GM21576 (cell line): Measurements from ENCODE around the gene KBTBD12.

Source experiments
- ATAC-seq: cut with Tn5 transposase; IDR thresholded peaks from one replicate; pipeline ENCODE4 v1.9.1; 2021; ENCODE audit warnings: mild to moderate bottlenecking, moderate library complexity; ENCODE audit not compliant: unreplicated experiment

KBTBD12 gene

DNA sequence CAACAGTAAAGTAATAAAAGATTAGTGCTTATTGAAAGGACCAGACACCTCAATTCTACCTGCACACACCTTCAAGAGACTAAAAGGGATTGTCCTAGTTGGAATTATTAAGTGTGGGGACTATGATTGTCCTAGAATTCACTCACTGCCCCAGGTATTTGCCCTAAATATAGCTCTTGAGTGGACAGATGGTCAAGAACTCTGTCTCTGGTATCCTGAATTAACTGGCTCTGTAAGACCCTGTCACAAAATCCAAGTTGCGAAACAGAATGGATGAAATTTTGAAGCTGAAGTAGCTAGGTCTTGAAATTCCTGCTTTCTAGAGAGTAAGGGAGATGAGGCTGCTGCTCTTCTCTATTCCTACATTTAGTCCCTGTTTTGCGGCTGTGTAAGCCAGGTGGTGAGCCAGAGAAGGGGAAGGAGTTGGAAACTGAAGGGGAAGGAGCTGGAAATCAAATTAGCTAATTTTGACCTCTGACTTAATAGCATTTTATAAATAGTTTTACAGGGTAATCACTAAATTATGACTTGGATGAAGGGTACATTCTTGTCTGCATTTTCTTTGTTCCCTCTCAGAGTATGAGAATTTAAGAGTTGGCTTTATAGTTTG lies 34.5 kb downstream of the KBTBD12 start:
- no peak for ATAC-seq

DNA sequence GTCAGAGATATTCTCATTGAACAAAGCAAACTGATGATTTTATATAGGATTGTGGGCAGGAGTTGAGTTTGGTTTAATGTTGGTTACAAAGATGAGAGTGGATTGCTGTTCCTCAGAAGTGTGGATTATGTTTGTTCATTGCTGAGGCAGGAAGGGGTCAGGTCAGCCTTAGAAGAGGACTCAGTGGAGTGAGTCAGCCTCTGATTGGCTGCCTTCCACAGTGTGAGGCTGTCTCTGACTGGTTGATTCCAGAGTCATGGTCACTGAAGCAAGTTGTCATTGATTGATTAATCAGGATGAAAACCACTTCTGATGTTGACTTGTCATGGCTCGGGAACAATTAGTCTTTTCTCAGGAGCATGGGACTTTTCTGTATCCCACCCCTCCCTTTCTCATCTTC lies 36.2 kb downstream of the KBTBD12 start:
- ATAC-seq, result no peak

DNA sequence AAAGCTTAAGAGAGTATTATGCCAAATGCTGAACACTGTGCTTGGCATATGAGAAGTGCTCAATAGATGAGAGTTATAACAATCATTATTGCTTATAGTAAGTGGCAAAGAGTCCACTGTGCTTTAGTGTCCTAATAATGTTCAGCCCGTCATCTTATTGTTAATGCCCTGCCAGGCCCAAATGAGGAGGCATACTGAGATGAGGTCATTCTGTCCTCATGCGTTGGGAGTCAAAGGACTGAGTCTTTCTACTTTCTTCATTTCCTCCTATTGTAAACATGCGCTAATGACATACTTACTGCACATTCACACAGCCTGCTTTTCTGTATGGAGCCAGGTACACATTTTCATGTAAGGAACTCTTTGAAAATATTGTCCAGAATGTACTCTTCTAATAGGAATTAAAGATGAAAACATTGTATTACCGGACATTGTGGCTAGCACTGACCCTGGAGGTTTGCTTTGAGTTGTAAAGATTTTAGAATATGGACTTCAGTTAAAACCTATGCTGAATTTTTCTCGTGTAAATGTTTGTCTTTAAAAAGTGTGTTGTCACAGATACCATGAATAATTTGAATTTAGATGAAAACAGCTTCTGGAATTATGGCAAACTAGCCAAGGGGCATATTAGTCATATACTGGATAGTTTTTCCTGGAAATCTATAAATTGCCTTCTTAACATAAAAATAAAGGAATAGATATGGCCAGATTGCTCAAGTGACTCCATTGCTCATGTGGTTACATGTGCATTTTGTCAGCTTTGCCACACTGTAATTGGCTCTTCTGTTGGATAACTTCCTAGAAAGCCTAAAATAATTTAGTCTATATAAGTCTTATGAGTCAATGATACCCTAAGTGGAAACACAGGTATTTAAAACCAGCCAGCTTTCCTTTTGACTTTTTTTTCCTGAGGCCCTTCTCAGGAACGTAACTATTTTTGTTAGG lies 38.3 kb downstream of the KBTBD12 start:
- no peak for ATAC-seq

DNA sequence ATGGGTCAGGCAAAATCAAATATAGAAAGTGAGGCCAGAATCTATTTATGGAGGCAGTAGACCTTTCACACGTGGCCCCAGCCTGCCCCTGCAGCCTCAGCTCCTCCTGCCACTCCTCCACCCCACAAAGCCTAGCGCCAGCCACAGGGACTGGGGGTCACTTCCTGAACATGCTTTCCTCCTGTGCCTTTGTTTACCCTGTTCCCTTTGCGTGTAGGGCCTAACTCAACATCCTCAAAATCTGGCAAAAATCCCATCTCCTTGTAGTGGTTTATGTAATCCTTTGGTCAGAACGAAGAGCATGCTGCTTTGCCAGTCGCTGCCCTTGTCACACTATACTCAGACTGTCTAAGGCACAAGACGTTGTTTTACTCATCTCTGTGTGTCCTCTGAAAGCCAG lies 39.6 kb downstream of the KBTBD12 start:
- no peak for ATAC-seq

DNA sequence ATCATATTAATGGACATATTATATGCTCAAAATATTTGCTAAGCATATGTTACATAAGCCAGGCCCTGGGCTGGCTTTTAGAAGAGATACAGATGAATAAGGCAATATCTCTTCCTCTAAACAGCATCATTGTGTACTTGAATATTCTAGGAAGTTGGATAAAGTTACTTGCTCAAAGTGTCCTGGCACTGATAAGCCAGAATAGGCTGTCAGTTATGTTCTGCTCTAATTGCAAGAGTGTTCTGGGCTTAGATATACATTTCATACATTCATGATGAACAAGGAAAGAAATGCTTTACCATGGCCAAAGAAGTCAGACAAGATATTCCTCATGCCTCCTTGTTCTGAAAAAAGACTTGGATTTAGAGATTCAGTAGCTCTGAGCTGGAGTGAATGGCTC lies 40.7 kb downstream of the KBTBD12 start:
- no peak for ATAC-seq

DNA sequence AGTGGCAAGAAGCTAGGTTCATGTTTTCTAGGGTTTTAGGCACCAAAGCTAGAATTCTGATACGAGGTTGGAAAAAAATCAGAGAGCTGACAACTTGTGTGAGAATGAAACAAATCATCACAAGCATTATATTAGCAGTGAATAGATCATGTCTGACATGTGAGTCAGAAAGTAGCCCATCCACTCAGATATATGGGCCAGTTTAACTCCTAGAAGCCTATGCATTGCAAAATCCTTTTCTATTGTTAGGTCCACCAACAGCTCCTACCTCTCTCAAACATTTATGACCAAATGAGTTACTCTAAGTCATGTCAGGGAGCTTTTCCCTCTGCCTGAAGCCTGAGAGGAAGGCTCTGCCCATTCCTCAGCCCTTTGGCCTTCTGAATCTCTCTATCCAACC lies 44.0 kb downstream of the KBTBD12 start:
- ATAC-seq, result no peak

DNA sequence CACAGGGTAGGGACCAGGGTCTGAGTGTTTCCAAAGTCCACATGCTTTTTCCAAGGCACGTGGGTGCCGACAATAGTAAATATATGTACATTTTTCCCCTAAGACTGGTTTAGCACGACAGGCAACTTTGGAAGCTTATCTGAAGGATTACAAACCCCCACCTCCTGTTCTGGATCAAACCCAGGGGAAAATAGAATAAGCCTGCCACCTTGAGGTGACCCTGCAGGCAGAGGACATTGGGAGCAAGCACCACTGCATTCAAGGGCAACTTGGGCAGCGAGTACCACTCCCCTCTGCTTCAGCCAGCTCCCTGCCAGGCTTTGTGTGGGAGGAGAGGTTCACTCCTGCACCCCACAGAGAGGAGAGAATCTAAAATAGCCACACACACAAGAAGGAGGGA lies 44.8 kb downstream of the KBTBD12 start:
- no peak for ATAC-seq

DNA sequence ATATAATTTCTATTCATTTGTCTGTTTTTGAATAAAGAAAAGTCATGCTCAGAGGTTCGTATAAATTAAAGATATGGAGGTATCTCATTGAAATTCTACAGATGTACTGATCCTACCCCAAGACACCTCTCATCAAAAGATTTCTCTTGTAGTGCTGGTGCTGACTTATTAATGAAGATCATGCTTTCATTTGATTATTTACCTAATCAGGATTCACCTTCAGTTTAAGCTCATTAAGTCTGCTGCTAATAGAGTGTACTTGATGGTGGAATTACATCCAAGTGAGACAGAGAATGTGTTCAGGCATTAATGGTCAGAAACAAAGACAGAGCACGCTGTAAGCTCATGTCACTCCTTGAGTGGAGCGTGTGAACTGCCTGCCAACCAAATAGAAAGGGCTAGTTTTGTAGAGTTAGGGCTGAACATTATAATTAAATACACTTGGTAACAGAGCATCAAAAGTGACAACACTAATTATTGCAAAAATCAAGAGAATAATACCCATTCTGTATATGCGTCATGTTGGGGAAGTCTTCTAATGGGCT lies 45.5 kb downstream of the KBTBD12 start:
- no peak for ATAC-seq

DNA sequence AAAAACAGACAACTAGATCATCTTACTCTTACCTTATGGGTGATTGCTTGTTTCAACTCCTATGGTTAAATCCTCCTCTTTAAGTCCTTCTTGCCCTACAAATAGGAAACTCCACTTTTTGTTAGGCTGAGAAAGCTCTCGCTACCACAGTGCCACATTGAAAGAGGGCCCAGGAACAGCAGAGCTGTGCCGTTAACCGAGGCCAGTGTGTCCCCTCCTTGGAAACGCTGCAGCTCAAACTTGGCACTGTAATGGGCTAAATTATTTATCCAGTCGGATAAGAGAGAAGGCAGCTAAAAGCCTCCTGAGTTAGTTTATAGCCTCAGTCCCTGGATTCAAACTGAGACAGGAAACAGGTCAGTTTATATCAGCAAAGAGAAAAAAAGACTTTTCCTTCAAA lies 46.1 kb downstream of the KBTBD12 start:
- no peak for ATAC-seq

DNA sequence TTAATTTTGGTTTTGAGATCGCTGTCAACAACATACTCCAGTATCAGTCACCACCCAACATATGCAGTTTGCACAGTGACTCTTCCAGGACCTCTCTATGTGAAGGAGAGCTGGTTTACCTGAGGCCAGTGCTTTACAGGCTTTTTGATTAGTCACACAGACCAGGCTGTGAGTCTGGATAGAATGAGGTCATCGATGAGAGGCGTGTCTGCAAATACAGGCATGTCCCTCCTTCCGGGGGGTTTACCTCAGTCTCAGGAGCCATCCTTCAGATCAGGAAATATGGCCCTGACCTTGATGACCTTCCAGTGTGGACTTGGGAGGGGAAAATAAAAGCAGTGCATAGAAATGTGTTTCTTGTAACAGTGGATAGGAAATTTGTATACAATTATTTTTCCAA lies 46.9 kb downstream of the KBTBD12 start:
- ATAC-seq, result no peak

DNA sequence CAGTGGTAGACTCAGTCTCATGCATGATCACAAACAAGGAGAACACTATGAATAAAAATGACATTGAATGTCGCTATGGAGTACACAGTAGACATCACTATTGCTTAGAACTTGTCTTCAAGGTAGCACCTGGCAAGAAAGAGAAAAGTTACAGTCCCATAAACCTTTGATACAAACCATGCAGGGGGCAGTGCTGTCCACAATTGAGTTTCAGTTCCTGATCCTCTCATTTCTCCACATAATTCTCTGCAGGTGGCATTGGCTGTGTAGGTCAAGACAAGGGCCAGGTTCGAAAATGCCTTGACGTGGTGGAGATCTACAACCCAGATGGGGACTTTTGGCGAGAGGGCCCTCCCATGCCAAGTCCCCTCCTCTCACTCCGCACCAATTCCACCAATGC lies 47.9 kb downstream of the KBTBD12 start:
- no peak for ATAC-seq

DNA sequence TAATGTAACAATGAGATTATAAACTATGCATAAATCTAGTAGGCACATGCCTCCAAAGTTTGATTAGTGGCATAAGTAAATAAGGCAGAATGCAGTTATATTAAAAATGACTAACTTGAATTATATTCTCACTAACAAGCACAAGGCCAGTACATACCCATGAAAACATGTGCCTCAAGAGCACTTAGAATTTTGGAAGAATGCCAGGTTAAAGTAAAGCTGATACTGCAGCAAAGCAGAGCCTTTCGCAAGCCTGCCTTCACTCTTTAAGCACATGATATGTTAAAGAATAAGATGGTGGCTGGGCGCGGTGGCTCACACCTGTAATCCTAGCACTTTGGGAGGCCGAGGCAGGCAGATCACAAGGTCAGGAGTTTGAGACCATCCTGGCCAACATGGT lies 49.0 kb downstream of the KBTBD12 start:
- no peak for ATAC-seq

DNA sequence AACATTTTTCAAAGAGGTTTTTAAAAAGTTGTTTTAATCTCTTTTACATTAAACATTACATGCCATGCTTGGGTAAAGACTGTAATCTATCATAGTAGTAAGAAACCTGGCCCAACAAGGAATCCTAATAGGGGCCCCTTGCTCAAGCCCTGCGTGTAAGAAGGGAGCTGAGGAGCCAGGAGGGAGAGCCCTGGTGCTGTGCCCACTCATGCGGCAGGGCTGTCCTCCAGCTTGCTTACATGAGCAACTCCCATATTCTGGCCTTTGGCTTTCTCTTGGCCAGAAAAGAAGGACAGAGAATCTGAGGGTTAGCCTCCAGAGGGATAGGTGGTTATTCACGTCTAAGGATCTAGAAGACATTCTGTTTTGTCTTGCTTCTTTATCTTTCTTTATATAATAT lies 49.8 kb downstream of the KBTBD12 start:
- no peak for ATAC-seq

DNA sequence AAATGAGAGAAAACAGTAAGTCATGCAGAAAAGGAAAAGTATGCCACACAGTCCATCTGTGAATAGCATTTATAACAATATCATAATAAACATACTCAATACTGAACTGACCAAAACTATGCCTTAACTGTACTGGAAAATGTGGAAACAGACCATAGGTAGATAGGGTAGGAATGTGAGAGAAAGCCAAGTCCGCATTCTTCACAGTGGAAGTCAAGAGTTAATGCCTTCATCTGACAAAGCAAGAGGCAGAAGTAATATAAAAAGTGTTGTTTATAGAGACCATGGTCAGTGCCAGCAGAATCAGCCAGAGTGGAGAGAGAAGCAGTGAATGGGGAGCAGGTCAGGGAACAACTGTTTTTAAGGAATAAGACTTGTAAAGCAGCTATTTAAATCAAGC lies 52.3 kb downstream of the KBTBD12 start:
- ATAC-seq, result no peak

DNA sequence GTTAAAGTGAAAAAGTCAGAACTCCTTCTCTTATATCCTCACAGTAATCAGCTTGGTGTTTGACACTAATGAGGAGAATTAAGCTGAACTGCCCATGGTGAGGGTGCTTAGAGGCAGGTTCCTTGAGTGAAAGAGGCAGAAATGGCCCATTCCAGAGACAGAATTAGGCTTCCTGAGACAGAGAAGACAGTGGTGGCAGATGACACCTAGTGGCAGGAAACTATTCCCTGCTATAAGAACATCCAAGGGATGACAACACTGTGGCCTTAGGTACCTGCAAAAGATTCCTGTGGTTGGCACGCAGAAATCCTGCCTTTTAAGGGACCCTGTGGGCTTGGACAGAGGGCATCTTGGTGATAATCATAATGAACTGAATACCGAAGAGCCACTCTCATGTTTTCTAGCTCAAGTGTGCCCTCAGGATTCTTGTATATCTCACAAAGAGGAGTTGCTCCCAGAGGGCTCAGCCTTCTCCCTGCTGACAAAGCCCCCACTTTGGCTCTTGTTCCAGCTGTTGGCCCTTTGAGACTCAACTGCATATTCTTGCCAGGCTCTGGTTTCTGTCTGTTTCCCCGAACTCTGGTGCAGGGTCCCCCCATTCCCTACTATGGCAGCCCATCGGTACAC lies 56.0 kb downstream of the KBTBD12 start:
- peak; percentile 56 for ATAC-seq

DNA sequence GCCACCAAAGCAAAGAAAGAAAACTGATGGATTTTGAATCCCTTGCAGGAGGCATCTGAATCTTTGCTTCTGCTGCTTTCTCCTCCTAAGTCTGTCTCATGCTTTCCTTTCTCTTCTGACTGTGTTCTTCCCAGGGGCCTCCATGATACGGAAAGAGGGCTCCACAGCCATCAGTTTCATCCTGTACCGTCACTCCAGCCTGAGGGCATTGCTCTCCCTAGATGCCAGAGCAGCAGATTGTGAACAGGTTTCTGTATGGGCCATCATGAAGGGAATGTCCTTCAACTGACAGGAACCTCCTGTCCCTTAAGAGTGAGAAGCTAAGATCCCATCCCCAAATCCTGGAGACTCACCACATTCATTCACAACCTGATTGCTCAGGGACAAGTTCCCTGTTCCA lies 59.2 kb downstream of the KBTBD12 start:
- no peak for ATAC-seq

DNA sequence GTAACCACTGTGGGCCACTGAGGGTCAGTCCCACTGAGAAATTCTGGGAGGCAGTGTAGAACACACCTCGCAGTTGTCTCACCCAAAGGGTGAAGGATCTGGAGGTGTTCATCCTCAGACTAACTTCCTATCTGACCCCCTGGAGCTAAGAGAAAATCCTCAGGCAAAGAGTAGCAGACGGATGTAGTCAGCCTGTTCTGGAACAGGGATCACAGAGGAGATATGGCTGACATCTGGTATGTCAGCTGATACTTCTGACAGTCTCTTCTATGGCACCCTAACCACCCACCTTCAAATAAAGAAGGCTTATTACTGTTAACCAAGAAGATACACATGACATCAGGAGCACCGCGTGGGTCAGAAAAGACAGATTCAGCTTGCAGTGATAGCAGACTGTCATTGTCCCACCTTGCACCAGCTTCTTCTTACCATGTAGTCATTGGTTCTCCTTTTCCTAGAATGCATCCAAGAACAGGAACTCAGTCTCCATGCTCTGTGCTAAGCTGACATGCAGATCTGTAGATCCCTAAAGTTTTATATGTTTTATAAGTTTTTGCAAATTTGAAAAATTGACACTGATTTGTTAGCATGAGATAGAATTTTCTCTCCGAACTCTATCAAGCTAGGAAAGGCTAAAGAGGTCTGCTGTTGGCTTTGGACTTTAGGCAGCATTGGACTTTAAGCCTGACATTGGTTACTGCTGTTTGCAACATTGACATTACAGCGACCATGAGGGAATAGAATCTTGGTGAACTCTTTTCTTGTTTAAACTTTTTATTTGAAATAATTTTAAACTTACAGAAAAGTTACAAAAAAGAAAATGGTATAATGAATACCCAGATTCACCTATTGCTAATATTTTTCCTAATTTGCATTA lies 60.4 kb downstream of the KBTBD12 start:
- ATAC-seq, result no peak

DNA sequence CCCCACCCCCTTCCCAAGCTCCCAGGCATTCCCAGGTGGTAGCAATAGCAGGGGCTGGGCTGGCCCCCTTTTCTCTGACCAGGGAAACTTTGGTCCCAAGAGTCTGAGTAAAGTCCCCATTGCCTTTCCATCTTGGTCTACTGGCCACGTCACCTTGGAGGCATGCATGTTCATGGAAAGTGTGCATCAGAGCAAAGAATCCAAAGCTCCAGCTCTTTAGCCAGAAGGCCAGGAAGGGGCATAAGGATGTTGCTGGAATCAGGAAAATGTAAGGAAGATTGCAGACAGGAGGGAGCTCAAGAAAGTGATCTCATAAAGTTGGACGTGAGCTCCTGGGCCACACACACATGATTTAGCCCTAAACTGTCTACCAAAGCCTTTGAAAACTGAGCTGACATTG lies 63.6 kb downstream of the KBTBD12 start:
- ATAC-seq, result no peak

DNA sequence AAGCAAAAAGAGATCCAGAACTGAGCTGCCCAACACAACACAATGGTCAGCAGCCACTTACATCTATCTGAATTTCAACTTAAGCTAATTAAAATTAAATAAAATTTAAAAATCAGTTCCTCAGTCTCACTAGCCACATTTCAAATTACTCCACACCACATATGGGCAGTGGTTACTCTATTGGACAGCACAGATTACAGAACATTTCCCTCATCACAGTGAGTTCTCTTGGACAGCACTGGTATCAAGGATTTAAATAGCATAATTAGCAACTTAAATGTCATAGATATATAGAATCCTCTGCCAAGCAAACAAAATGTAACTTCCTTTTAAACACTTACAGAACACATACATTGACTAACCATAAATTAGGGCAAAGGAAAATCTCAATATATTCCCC lies 64.4 kb downstream of the KBTBD12 start:
- ATAC-seq, result no peak

DNA sequence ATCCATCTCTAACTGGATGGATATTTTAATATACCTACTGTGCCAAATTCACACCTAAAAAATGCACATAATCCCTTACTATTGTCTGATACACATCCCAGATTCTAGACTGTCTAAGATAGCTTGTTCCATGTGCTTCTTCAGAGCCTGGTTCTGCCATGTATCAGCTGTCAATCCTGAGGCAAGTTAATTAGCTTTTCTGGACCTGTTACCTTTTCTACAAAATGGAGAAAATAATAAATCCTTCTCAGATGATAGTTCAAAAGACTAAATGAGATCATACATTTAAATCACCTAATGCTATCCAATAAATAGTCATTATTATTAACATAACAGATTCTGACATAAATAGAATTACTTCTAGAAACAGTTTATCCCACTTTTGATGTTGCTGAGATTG lies 66.1 kb downstream of the KBTBD12 start:
- no peak for ATAC-seq

DNA sequence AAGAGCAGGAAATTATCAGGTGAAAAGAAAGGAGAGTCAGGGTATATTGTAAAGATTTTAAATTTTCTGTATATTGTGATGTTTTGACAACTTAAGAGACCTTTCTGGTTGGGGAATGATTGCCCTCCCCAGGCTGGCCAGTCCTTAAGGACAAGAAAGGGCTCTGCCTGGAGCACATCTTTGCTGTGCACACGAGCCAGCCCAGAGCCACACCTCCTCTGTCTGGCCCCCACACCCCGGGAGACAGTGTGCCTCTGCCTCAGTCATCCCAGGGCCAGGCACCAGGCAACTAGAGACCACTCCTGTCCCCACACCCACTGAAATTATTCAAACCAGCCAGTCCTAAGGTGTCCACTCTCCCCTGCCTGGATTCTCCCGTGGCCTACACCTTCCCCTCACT lies 67.1 kb downstream of the KBTBD12 start:
- no peak for ATAC-seq
